Measurements from ENCODE around the gene MALL. TPM values are rescaled to one million over a fixed set of nuclear protein-coding genes. Genes with fewer than 3 reads are reported as not detected.

MALL gene

Small RNA genes within 50 kb of the gene (small RNA-seq; reads per million reads assigned to genes)
- gene MIR4267 (ENCODE audit: low read depth) = not detected
- gene MIR4436B1 (ENCODE audit: low read depth) = not detected
